HCT116 (cell line): ENCODE measurements around the gene GCSAM. TPM values are rescaled to one million over a fixed set of nuclear protein-coding genes. Genes with fewer than 3 reads are reported as not detected.

ENCODE experiments used
- ATAC-seq: fragments of 200-7000 bp; cut with Tn5 transposase; 2 replicates; pipeline ENCODE4 v1.9.1; 2020; ENCODE audit warnings: mild to moderate bottlenecking, moderate library complexity
- BruUV-seq: library from RNA; stranded (reverse); fragments of 400-500 nt; replicated peaks from 2 replicates; lab custom pipeline; 2021; lab: Mats Ljungman, UMichigan
- CTCF ChIA-PET: fragments of 300-600 bp; sonication (Branson Sonifier 250); formaldehyde crosslinking; loops from one replicate; lab custom pipeline; 2021; ENCODE audit warnings: antibody characterized with exemption; lab: Charles Lee
- POLR2A ChIA-PET: fragments of 300-600, 350-600 bp; sonication (Branson Sonifier 250); formaldehyde crosslinking; loops from one replicate; lab custom pipeline; 2021; ENCODE audit warnings: antibody characterized with exemption; lab: Charles Lee
- RAD21 ChIA-PET, 2 experiments: fragments of 300-600 bp; sonication (Branson Sonifier 250); formaldehyde crosslinking; loops; one replicate each; lab custom pipeline; 2023; ENCODE audit warnings: low total read pairs in 2 of 2; ENCODE audit not compliant: uncharacterized antibody in 2 of 2, unreplicated experiment in 2 of 2, low non-redundant PET in 1 of 2; lab: Charles Lee
- DNase-seq: peaks from one replicate; pipeline ENCODE4 v3.0.0-alpha.2; 2010; ENCODE audit warnings: low read depth, low spot score
- H2AFZ ChIP-seq: fragments of 200-600 bp; shearing (Covaris generic), sonication (generic); 2 replicates; pipeline ENCODE4 v1.6.1; 2017; ENCODE audit warnings: low read depth, mixed run types, mixed read lengths, antibody characterized with exemption, low read length; ENCODE audit not compliant: poor library complexity, severe bottlenecking
- H3K27ac ChIP-seq: 2 replicates; pipeline ENCODE4 v1.5.1; 2012; ENCODE audit warnings: low read depth, low read length
- H3K27me3 ChIP-seq: fragments of 200-600 bp; sonication (generic); 2 replicates; pipeline ENCODE4 v1.6.1; 2016; ENCODE audit warnings: mixed run types, low read length, mixed read lengths; ENCODE audit not compliant: insufficient read depth
- H3K36me3 ChIP-seq, 2 experiments: fragments of 200-500 bp in 1 of 2; fragments of 200-600 bp in 1 of 2; sonication (Bioruptor generic) in 1 of 2; sonication (generic) in 1 of 2; 2 replicates each; pipeline versions ENCODE4 v1.5.1 to v1.6.1; 2014 to 2016; ENCODE audit warnings: low read length in 2 of 2, inconsistent platforms in 1 of 2, mixed read lengths in 1 of 2, mixed run types in 1 of 2; ENCODE audit not compliant: insufficient read depth in 2 of 2, control insufficient read depth in 1 of 2
- H3K4me1 ChIP-seq, 2 experiments: fragments of 200-600 bp in 1 of 2; sonication (generic) in 1 of 2; 2 replicates each; pipeline versions ENCODE4 v1.5.1 to v1.6.1; 2012 to 2017; ENCODE audit warnings: low read length in 2 of 2, inconsistent platforms in 1 of 2, mild to moderate bottlenecking in 1 of 2, mixed read lengths in 1 of 2, mixed run types in 1 of 2, moderate library complexity in 1 of 2; ENCODE audit not compliant: insufficient read depth in 2 of 2, control insufficient read depth in 1 of 2
- H3K4me2 ChIP-seq: fragments of 200-600 bp; sonication (generic); 2 replicates; pipeline ENCODE4 v1.6.1; 2017; ENCODE audit warnings: mixed run types, low read length, mixed read lengths
- H3K4me3 ChIP-seq, 2 experiments: fragments of 200-600 bp in 1 of 2; sonication (generic) in 1 of 2; replicated peaks in 1 of 2; 2 replicates each; pipeline ENCODE4 v1.5.1; 2011 to 2016; ENCODE audit warnings: low read length in 2 of 2, control low read depth in 1 of 2, low read depth in 1 of 2, mild to moderate bottlenecking in 1 of 2, mixed read lengths in 1 of 2, mixed run types in 1 of 2
- H3K79me2 ChIP-seq: fragments of 200-600 bp; sonication (generic); 2 replicates; pipeline ENCODE4 v1.6.1; 2017; ENCODE audit warnings: mild to moderate bottlenecking, mixed run types, low read length, moderate library complexity, mixed read lengths; ENCODE audit not compliant: insufficient read depth
- H3K9ac ChIP-seq: fragments of 200-600 bp; sonication (generic); 2 replicates; pipeline ENCODE4 v1.6.1; 2016; ENCODE audit warnings: low read length, mixed read lengths
- H3K9me2 ChIP-seq: fragments of 200-600 bp; sonication (generic), shearing (Covaris generic); 2 replicates; pipeline ENCODE4 v1.6.1; 2017; ENCODE audit warnings: mixed run types, mild to moderate bottlenecking, moderate library complexity; ENCODE audit not compliant: insufficient read depth
- H3K9me3 ChIP-seq, 2 experiments: fragments of 200-500 bp in 1 of 2; fragments of 200-600 bp in 1 of 2; sonication (Bioruptor generic) in 1 of 2; sonication (generic) in 1 of 2; 2 replicates each; pipeline ENCODE4 v1.6.1; 2014 to 2017; ENCODE audit warnings: low read length in 2 of 2, mixed read lengths in 2 of 2, inconsistent platforms in 1 of 2, low read depth in 1 of 2, mild to moderate bottlenecking in 1 of 2, mixed run types in 1 of 2, moderate library complexity in 1 of 2; ENCODE audit not compliant: control insufficient read depth in 1 of 2, insufficient read depth in 1 of 2
- H4K20me1 ChIP-seq: fragments of 200-600 bp; sonication (generic), shearing (Covaris generic); 2 replicates; pipeline ENCODE4 v1.6.1; 2017; ENCODE audit warnings: mixed run types, mild to moderate bottlenecking, moderate library complexity; ENCODE audit not compliant: insufficient read depth
- ELF1 ChIP-seq: IDR thresholded peaks from 2 replicates; pipeline ENCODE4 v1.6.1; 2012; ENCODE audit warnings: low read depth, borderline replicate concordance
- EZH2phosphoT487 ChIP-seq: fragments of 200-600 bp; IDR thresholded peaks from 2 replicates; pipeline ENCODE4 v1.6.1; 2018; ENCODE audit warnings: antibody characterized with exemption, borderline replicate concordance
- FOSL1 ChIP-seq: IDR thresholded peaks from 2 replicates; pipeline ENCODE4 v1.6.1; 2012; ENCODE audit warnings: low read depth
- POLR2A ChIP-seq: IDR thresholded peaks from 2 replicates; pipeline ENCODE4 v1.7.0; 2011; ENCODE audit warnings: borderline replicate concordance; ENCODE audit not compliant: insufficient read depth, insufficient read length; ENCODE audit errors: extremely low read depth
- RAD21 ChIP-seq: IDR thresholded peaks from 2 replicates; pipeline ENCODE4 v1.6.1; 2012; ENCODE audit warnings: low read depth, mild to moderate bottlenecking
- SIN3A ChIP-seq: IDR thresholded peaks from 2 replicates; pipeline ENCODE4 v1.6.1; 2012; ENCODE audit warnings: low read depth
- SP1 ChIP-seq: IDR thresholded peaks from 2 replicates; pipeline ENCODE4 v1.6.1; 2012; ENCODE audit warnings: low read depth
- SRF ChIP-seq: IDR thresholded peaks from 2 replicates; pipeline ENCODE4 v1.6.1; 2012; ENCODE audit warnings: low read depth
- TCF7L2 ChIP-seq: IDR thresholded peaks from 2 replicates; pipeline ENCODE4 v1.7.0; 2011; ENCODE audit warnings: borderline replicate concordance, inconsistent platforms; ENCODE audit not compliant: insufficient read depth, insufficient read length; ENCODE audit errors: extremely low read depth
- YY1 ChIP-seq: IDR thresholded peaks from 2 replicates; pipeline ENCODE4 v1.6.1; 2011; ENCODE audit warnings: low read length, low read depth, moderate library complexity, mild to moderate bottlenecking; ENCODE audit not compliant: insufficient replicate concordance; ENCODE audit errors: extremely low read depth
- ZFX ChIP-seq: fragments of 450-650 bp; IDR thresholded peaks from 2 replicates; pipeline ENCODE4 v1.6.1; 2017
- intact Hi-C: fragments of 100-400 bp; cut with micrococcal nuclease; formaldehyde crosslinking; loops from 2 replicates; pipeline ENCODE4 v1.10.0; 2022
- total RNA-seq: library from RNA; stranded (reverse); gene quantifications from one replicate; pipeline ENCODE4 v1.2.1, GENCODE V29; 2021; ENCODE audit not compliant: unreplicated experiment
- TF ChIP-seq, protein P1 (sequence below), 3 experiments: fragments of 200-600 bp in 1 of 3; sonication (generic) in 1 of 3; IDR thresholded peaks in 2 of 3; conservative IDR thresholded peaks in 1 of 3; 2 replicates each; pipeline ENCODE4 v1.5.1; 2012 to 2017; ENCODE audit warnings: low read depth in 2 of 3, low read length in 2 of 3, antibody characterized with exemption in 1 of 3, borderline replicate concordance in 1 of 3, control low read depth in 1 of 3, mild to moderate bottlenecking in 1 of 3, mixed read lengths in 1 of 3, mixed run types in 1 of 3, moderate library complexity in 1 of 3; ENCODE audit not compliant: insufficient read depth in 1 of 3
- TF ChIP-seq, protein P2 (sequence below): IDR thresholded peaks from 2 replicates; pipeline ENCODE4 v1.6.1; 2012; ENCODE audit warnings: low read depth

GCSAM gene
- total RNA-seq, 1 experiment from 2014 or later = not detected

DNA sequence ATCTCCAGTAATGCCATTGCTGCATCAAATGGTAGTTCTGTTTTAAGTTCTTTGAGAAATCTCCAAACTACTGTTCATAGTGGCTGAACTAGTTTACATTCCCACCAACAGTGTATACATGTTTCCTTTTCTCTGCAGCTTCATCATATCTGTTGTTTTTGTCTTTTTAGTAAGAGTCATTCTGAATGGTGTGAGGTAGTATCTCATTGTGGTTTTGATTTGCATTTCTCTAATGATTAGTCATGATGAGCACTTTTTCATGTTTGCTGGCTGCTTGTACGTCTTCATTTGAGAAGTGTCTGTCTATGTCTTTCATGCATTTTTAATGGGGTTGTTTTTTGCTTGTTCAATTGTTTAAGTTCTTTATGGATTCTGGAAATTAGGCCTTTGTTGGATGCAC lies 10.2 kb upstream of the GCSAM start:
- intact Hi-C loops = no loop called here
- no peaks in the 10 kb centered on the region for H3K27me3 ChIP-seq
- POLR2A ChIA-PET = no interaction called here
- DNase-seq (no peak), ATAC-seq (no peak)
- TF ChIP-seq FOSL1 (no peak), POLR2A (no peak), YY1 (no peak), SP1 (no peak), EZH2phosphoT487 (no peak), SIN3A (no peak), SRF (no peak), TCF7L2 (no peak), RAD21 (no peak), ELF1 (no peak), ZFX (no peak)
- TF ChIP-seq, protein P1, sequence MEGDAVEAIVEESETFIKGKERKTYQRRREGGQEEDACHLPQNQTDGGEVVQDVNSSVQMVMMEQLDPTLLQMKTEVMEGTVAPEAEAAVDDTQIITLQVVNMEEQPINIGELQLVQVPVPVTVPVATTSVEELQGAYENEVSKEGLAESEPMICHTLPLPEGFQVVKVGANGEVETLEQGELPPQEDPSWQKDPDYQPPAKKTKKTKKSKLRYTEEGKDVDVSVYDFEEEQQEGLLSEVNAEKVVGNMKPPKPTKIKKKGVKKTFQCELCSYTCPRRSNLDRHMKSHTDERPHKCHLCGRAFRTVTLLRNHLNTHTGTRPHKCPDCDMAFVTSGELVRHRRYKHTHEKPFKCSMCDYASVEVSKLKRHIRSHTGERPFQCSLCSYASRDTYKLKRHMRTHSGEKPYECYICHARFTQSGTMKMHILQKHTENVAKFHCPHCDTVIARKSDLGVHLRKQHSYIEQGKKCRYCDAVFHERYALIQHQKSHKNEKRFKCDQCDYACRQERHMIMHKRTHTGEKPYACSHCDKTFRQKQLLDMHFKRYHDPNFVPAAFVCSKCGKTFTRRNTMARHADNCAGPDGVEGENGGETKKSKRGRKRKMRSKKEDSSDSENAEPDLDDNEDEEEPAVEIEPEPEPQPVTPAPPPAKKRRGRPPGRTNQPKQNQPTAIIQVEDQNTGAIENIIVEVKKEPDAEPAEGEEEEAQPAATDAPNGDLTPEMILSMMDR (IDR thresholded peaks at IDR 0.05 in 2 of 3, conservative IDR thresholded peaks at IDR 0.05 in 1 of 3; ENCODE audit: borderline replicate concordance in 1 of 3, insufficient read depth in 1 of 3, low read depth in 2 of 3, low read length in 2 of 3) = no peak
- TF ChIP-seq, protein P2, sequence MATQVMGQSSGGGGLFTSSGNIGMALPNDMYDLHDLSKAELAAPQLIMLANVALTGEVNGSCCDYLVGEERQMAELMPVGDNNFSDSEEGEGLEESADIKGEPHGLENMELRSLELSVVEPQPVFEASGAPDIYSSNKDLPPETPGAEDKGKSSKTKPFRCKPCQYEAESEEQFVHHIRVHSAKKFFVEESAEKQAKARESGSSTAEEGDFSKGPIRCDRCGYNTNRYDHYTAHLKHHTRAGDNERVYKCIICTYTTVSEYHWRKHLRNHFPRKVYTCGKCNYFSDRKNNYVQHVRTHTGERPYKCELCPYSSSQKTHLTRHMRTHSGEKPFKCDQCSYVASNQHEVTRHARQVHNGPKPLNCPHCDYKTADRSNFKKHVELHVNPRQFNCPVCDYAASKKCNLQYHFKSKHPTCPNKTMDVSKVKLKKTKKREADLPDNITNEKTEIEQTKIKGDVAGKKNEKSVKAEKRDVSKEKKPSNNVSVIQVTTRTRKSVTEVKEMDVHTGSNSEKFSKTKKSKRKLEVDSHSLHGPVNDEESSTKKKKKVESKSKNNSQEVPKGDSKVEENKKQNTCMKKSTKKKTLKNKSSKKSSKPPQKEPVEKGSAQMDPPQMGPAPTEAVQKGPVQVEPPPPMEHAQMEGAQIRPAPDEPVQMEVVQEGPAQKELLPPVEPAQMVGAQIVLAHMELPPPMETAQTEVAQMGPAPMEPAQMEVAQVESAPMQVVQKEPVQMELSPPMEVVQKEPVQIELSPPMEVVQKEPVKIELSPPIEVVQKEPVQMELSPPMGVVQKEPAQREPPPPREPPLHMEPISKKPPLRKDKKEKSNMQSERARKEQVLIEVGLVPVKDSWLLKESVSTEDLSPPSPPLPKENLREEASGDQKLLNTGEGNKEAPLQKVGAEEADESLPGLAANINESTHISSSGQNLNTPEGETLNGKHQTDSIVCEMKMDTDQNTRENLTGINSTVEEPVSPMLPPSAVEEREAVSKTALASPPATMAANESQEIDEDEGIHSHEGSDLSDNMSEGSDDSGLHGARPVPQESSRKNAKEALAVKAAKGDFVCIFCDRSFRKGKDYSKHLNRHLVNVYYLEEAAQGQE = no peak
- BruUV-seq = no TSS peak
- no peaks in the 10 kb centered on the region for H3K9me2 ChIP-seq
- peaks cover 0 to 7% of the 10 kb centered on the region in 2 experiments; a peak in 1 of 4 replicates for H3K9me3 ChIP-seq
- no peak overlapping the region for H3K4me3 ChIP-seq
- no peak overlapping the region for H3K9ac ChIP-seq
- no peaks in the 10 kb centered on the region for H3K79me2 ChIP-seq
- H4K20me1 ChIP-seq = no peaks in the 10 kb centered on the region
- no peak overlapping the region for H3K27ac ChIP-seq
- CTCF ChIA-PET = no interaction called here
- no peaks in the 10 kb centered on the region for H3K36me3 ChIP-seq
- H2AFZ ChIP-seq = no peak overlapping the region
- H3K4me2 ChIP-seq = no peak overlapping the region
- H3K4me1 ChIP-seq = no peaks in the 10 kb centered on the region
- RAD21 ChIA-PET = no interaction called here
